K562 (cell line): ENCODE results near the gene ROR2. TPM values are rescaled to one million over a fixed set of nuclear protein-coding genes. Genes with fewer than 3 reads are reported as not detected.

ENCODE experiments used
- ATAC-seq: fragments of 200-7000 bp; cut with Tn5 transposase; 3 replicates; pipeline ENCODE4 v1.9.1; 2020; ENCODE audit warnings: moderate library complexity
- BruUV-seq: library from RNA; stranded (reverse); fragments of 400-500 nt; replicated peaks from 2 replicates; lab custom pipeline; 2021; lab: Mats Ljungman, UMichigan
- CTCF ChIA-PET: fragments of 300-600 bp; formaldehyde crosslinking; extraction: SDS; loops from one replicate; lab custom pipeline; 2021; ENCODE audit warnings: low intra/inter-chr PET ratio; lab: Yijun Ruan, JAX
- POLR2A ChIA-PET: fragments of 300-600, 350-650 bp; sonication (Branson Sonifier 250); formaldehyde crosslinking; extraction: SDS; loops from one replicate; lab custom pipeline; 2021; ENCODE audit warnings: antibody characterized with exemption, inconsistent platforms; lab: Yijun Ruan, JAX
- DNase-seq, 4 experiments: peaks; one replicate each; pipeline versions ENCODE4 v3.0.0 to v3.0.0-alpha.2; 2011 to 2018; ENCODE audit warnings: low spot score in 3 of 4, mixed read lengths in 3 of 4; ENCODE audit errors: extremely low read depth in 1 of 4
- FAIRE-seq: peaks from 2 replicates; lab custom pipeline; 2011; peaks lifted over from hg19 to GRCh38; lab: Jason Lieb, UNC
- H2AFZ ChIP-seq: 2 replicates; pipeline ENCODE4 v1.6.0; 2011; ENCODE audit warnings: low read depth, low read length, control low read depth, inconsistent platforms
- H3K27ac ChIP-seq: fragments of 200-600 bp; 3 replicates; pipeline ENCODE4 v1.8.0; 2011; ENCODE audit warnings: low read depth, mild to moderate bottlenecking, control low read depth, inconsistent platforms, low read length, moderate library complexity, mixed read lengths; ENCODE audit errors: extremely low read depth
- H3K27me3 ChIP-seq, 2 experiments: fragments of 300-600 bp in 1 of 2; 2 replicates in 1 of 2; 3 replicates in 1 of 2; pipeline versions ENCODE4 v1.6.0 to v1.8.0; 2011; ENCODE audit warnings: inconsistent platforms in 2 of 2, low read length in 2 of 2, mild to moderate bottlenecking in 1 of 2, mixed read lengths in 1 of 2, moderate library complexity in 1 of 2; ENCODE audit not compliant: control insufficient read depth in 2 of 2, insufficient read depth in 2 of 2
- H3K36me3 ChIP-seq: fragments of 300-600 bp; 3 replicates; pipeline ENCODE4 v1.8.0; 2011; ENCODE audit warnings: mild to moderate bottlenecking, low read length, inconsistent platforms; ENCODE audit not compliant: control insufficient read depth, insufficient read depth
- H3K4me1 ChIP-seq, 2 experiments: fragments of 200-600 bp in 1 of 2; replicated peaks in 1 of 2; 2 replicates in 1 of 2; 3 replicates in 1 of 2; pipeline versions ENCODE4 v1.5.1 to v1.8.0; 2011; ENCODE audit warnings: inconsistent platforms in 2 of 2, low read length in 2 of 2, mild to moderate bottlenecking in 1 of 2, mixed read lengths in 1 of 2, moderate library complexity in 1 of 2; ENCODE audit not compliant: control insufficient read depth in 2 of 2, insufficient read depth in 2 of 2
- H3K4me2 ChIP-seq: 2 replicates; pipeline ENCODE4 v1.6.1; 2011; ENCODE audit warnings: low read length, control low read depth, inconsistent platforms, mixed read lengths; ENCODE audit not compliant: insufficient read depth
- H3K4me3 ChIP-seq: fragments of 200-600 bp; sonication (generic), shearing (Covaris generic); 2 replicates; pipeline ENCODE4 v1.5.1; 2016; ENCODE audit warnings: control low read depth, inconsistent platforms
- H3K79me2 ChIP-seq: fragments of 200-600 bp; 3 replicates; pipeline ENCODE4 v1.8.0; 2011; ENCODE audit warnings: low read length, inconsistent platforms; ENCODE audit not compliant: control insufficient read depth, insufficient read depth
- H3K9ac ChIP-seq, 2 experiments: 2 replicates each; pipeline versions ENCODE4 v1.6.0 to v1.6.1; 2011; ENCODE audit warnings: low read depth in 2 of 2, low read length in 2 of 2, control low read depth in 1 of 2, inconsistent platforms in 1 of 2, mild to moderate bottlenecking in 1 of 2, mixed read lengths in 1 of 2; ENCODE audit not compliant: insufficient read depth in 1 of 2
- H3K9me1 ChIP-seq: one replicate; pipeline ENCODE4 v1.6.0; 2011; ENCODE audit warnings: inconsistent platforms, mild to moderate bottlenecking, low read length, moderate library complexity; ENCODE audit not compliant: control insufficient read depth, insufficient read depth
- H3K9me3 ChIP-seq: replicated peaks from 2 replicates; pipeline ENCODE4 v1.5.1; 2011; ENCODE audit warnings: low read depth, low read length, inconsistent platforms; ENCODE audit not compliant: control insufficient read depth, insufficient read depth
- H4K20me1 ChIP-seq: replicated peaks from 2 replicates; pipeline ENCODE4 v1.6.1; 2011; ENCODE audit warnings: low read length, inconsistent platforms, mixed read lengths; ENCODE audit not compliant: control insufficient read depth, insufficient read depth
- ATF1 ChIP-seq, 2 experiments: fragments of 450-650 bp in 1 of 2; IDR thresholded peaks; 2 replicates each; pipeline ENCODE4 v1.6.1; 2016; ENCODE audit warnings: missing compliant biosample characterization in 1 of 2, missing genetic modification characterization in 1 of 2
- BCOR ChIP-seq: fragments of 450-650 bp; IDR thresholded peaks from 2 replicates; pipeline ENCODE4 v1.6.1; 2016
- ETV1 ChIP-seq: fragments of 450-650 bp; conservative IDR thresholded peaks from 2 replicates; pipeline ENCODE4 v1.6.1; 2016; ENCODE audit warnings: missing genetic modification characterization, control low read depth, low read depth, missing compliant biosample characterization
- GABPA ChIP-seq: fragments of 200-800 bp; sonication (Bioruptor generic); conservative IDR thresholded peaks from 2 replicates; pipeline ENCODE4 v1.6.1; 2016; ENCODE audit warnings: low read depth, missing genetic modification characterization, missing compliant biosample characterization
- KAT8 ChIP-seq: fragments of 450-650 bp; IDR thresholded peaks from 2 replicates; pipeline ENCODE4 v1.6.1; 2016; ENCODE audit warnings: low read depth, mild to moderate bottlenecking
- KLF16 ChIP-seq: IDR thresholded peaks from 2 replicates; pipeline ENCODE4 v1.6.1; 2016; ENCODE audit warnings: antibody characterized with exemption
- MIER1 ChIP-seq: fragments of 450-650 bp; IDR thresholded peaks from 2 replicates; pipeline ENCODE4 v1.6.1; 2016; ENCODE audit warnings: antibody characterized with exemption, mild to moderate bottlenecking, low read depth
- STAT5A ChIP-seq: IDR thresholded peaks from 2 replicates; pipeline ENCODE4 v1.6.1; 2012; ENCODE audit warnings: low read length, inconsistent platforms, borderline replicate concordance
- ZNF24 ChIP-seq: fragments of 450-650 bp; IDR thresholded peaks from 2 replicates; pipeline ENCODE4 v1.6.1; 2016
- ZNF699 ChIP-seq: fragments of 250-450 bp; sonication (Bioruptor Pico); IDR thresholded peaks from 2 replicates; pipeline ENCODE4 v1.8.0; 2021; ENCODE audit warnings: mild to moderate bottlenecking, moderate library complexity; ENCODE audit not compliant: insufficient replicate concordance
- ZNF707 ChIP-seq: fragments of 250-450 bp; sonication (Bioruptor Pico); conservative IDR thresholded peaks from 2 replicates; pipeline ENCODE4 v1.8.0; 2022; ENCODE audit warnings: inconsistent platforms, mild to moderate bottlenecking, moderate library complexity
- WGBS: fragments of 100-300 bp; shearing (Covaris generic); methylation state at CpG from one replicate; pipeline ENCODE4 v1.1.6; 2016; ENCODE audit warnings: low coverage, mixed read lengths; ENCODE audit not compliant: insufficient coverage; ENCODE audit errors: missing lambda C conversion rate; 5-methylcytosine and 5-hydroxymethylcytosine counted together
- in situ Hi-C: fragments of 300-500 bp; cut with MboI; formaldehyde crosslinking; loops from 4 replicates; pipeline ENCODE4 v1.15.0; 2018; ENCODE audit warnings: inconsistent platforms, mixed read lengths
- intact Hi-C: fragments of 100-400 bp; cut with micrococcal nuclease; formaldehyde crosslinking; loops from 2 replicates; pipeline ENCODE4 v1.14.2; 2022
- polyA plus RNA-seq, 8 experiments: library from polyadenylated mRNA; depleted of rRNA in 4 of 8; stranded (reverse) in 5 of 8; unstranded in 3 of 8; fragments of >200 nt; fragmentation: Nextera tagmentation in 2 of 8; fragmentation: Illumina TruSeq in 1 of 8; extraction: Ambion mirVana in 2 of 8; extraction: Trizol in 1 of 8; gene quantifications; 2 replicates each; pipeline versions ENCODE4 v1.2.1 to v1.2.3, GENCODE V29; 2011 to 2014; ENCODE audit warnings: inconsistent platforms in 1 of 8, missing spikeins in 1 of 8
- total RNA-seq, 7 experiments: library from RNA; depleted of rRNA in 6 of 7; stranded (reverse); fragments of >200 nt in 6 of 7; fragmentation: Illumina TruSeq in 2 of 7; extraction: Trizol in 2 of 7; gene quantifications; 2 replicates each; pipeline versions ENCODE4 v1.2.1 to v1.2.3, GENCODE V29; 2011 to 2021; ENCODE audit warnings: low replicate concordance in 1 of 7
- TF ChIP-seq, protein P1 (sequence below): sonication (generic); formaldehyde crosslinking; IDR thresholded peaks from 2 replicates; pipeline ENCODE4 v1.8.0; 2022; ENCODE audit warnings: missing genetic modification reagents, mild to moderate bottlenecking, borderline replicate concordance
- TF ChIP-seq, protein P2 (sequence below): fragments of 250-450 bp; sonication (Bioruptor Pico); IDR thresholded peaks from 2 replicates; pipeline ENCODE4 v1.5.0; 2021
- TF ChIP-seq, protein P3 (sequence below): sonication (generic); IDR thresholded peaks from 2 replicates; pipeline ENCODE4 v1.6.1; 2016
- TF ChIP-seq, protein P4 (sequence below): fragments of 250-450 bp; sonication (Bioruptor Pico); IDR thresholded peaks from 2 replicates; pipeline ENCODE4 v1.8.0; 2021; ENCODE audit warnings: moderate library complexity, mild to moderate bottlenecking, inconsistent platforms

The ROR2 gene
- total and polyA plus RNA-seq, 9 of the 15 experiments (the other 6 are each of a cell fraction or from before 2014, with no cell fraction given) = 5.6 to 33.8 (median 15.3) TPM

DNA sequence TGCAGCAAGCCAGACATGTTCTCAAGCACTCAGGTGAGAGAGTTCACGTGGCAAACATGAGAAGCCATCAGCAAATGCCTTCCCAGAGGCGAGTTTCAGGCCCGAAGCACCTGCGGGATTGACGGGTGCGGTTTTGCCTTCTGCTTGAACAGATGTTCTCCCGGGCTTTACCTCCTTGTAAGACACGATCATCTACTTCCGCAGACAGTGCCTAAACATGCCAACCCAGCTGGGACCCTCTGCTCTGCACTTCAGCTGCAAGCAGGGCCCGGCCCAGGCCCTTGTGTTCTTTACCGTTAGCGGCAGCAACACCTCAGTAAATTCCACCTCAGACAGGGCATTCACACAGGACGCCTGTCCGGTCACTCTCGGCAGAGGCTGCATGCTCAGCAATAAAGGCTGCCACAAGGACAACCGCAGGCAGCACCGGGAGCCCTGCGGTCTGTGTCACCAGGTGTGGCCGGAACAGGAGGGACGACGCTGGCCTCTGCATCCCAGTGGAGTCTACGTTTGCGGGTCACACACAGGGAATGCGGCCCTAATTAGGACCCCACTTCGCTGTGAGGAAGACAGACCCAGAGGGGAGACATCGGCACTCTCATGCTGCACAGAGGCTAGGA lies 139.6 kb downstream of the ROR2 start:
- no peaks in the 10 kb centered on the region for H3K27me3 ChIP-seq
- peaks cover 5 to 15% of the 10 kb centered on the region in 2 experiments; a peak in 1 of 5 replicates for H3K4me1 ChIP-seq
- no peaks in the 10 kb centered on the region; the same call in none of the 2 replicates for H4K20me1 ChIP-seq
- ATAC-seq (no peak), DNase-seq (no peak), FAIRE-seq (no peak)
- H3K9ac ChIP-seq = no peak overlapping the region
- no peak overlapping the region for H3K4me3 ChIP-seq
- H2AFZ ChIP-seq = no peak overlapping the region
- WGBS = 87% methylated on average over 24 of the region's 26 CpGs
- H3K9me1 ChIP-seq = peaks cover 10% of the 10 kb centered on the region
- peaks cover 7% of the 10 kb centered on the region; the same call in 2 of the 3 replicates for H3K36me3 ChIP-seq
- peaks cover 48% of the 10 kb centered on the region for H3K79me2 ChIP-seq
- ChIA-PET CTCF (no interaction called here), POLR2A (interaction anchor here (0.7 to 1.2 kb wide), 2 partner anchors 138 to 193 kb away, joined by 3 read pairs; no protein-coding TSS in a partner anchor)
- intact Hi-C loops = no loop called here
- H3K4me2 ChIP-seq = no peak overlapping the region
- in situ Hi-C loops = no loop called here
- H3K27ac ChIP-seq = no peak overlapping the region
- H3K9me3 ChIP-seq = no peaks in the 10 kb centered on the region
- no TSS peak for BruUV-seq
- TF ChIP-seq ZNF699 (CRISPR knock-in tag) (no peak), KAT8 (no peak), ZNF707 (CRISPR knock-in tag) (no peak), ETV1 (tag) (no peak), KLF16 (no peak), ATF1 (CRISPR knock-in tag; IDR thresholded peaks at IDR 0.05) (no peak), ATF1 (tag; IDR thresholded peaks at IDR 0.05) (no peak), STAT5A (no peak), MIER1 (no peak), GABPA (tag) (no peak), ZNF24 (no peak), BCOR (no peak)
- TF ChIP-seq, protein P1, sequence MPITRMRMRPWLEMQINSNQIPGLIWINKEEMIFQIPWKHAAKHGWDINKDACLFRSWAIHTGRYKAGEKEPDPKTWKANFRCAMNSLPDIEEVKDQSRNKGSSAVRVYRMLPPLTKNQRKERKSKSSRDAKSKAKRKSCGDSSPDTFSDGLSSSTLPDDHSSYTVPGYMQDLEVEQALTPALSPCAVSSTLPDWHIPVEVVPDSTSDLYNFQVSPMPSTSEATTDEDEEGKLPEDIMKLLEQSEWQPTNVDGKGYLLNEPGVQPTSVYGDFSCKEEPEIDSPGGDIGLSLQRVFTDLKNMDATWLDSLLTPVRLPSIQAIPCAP = no peak
- TF ChIP-seq, protein P2, sequence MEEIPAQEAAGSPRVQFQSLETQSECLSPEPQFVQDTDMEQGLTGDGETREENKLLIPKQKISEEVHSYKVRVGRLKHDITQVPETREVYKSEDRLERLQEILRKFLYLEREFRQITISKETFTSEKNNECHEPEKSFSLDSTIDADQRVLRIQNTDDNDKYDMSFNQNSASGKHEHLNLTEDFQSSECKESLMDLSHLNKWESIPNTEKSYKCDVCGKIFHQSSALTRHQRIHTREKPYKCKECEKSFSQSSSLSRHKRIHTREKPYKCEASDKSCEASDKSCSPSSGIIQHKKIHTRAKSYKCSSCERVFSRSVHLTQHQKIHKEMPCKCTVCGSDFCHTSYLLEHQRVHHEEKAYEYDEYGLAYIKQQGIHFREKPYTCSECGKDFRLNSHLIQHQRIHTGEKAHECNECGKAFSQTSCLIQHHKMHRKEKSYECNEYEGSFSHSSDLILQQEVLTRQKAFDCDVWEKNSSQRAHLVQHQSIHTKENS (CRISPR knock-in tag) = no peak
- TF ChIP-seq, protein P3, sequence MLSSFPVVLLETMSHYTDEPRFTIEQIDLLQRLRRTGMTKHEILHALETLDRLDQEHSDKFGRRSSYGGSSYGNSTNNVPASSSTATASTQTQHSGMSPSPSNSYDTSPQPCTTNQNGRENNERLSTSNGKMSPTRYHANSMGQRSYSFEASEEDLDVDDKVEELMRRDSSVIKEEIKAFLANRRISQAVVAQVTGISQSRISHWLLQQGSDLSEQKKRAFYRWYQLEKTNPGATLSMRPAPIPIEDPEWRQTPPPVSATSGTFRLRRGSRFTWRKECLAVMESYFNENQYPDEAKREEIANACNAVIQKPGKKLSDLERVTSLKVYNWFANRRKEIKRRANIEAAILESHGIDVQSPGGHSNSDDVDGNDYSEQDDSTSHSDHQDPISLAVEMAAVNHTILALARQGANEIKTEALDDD = no peak
- TF ChIP-seq, protein P4, sequence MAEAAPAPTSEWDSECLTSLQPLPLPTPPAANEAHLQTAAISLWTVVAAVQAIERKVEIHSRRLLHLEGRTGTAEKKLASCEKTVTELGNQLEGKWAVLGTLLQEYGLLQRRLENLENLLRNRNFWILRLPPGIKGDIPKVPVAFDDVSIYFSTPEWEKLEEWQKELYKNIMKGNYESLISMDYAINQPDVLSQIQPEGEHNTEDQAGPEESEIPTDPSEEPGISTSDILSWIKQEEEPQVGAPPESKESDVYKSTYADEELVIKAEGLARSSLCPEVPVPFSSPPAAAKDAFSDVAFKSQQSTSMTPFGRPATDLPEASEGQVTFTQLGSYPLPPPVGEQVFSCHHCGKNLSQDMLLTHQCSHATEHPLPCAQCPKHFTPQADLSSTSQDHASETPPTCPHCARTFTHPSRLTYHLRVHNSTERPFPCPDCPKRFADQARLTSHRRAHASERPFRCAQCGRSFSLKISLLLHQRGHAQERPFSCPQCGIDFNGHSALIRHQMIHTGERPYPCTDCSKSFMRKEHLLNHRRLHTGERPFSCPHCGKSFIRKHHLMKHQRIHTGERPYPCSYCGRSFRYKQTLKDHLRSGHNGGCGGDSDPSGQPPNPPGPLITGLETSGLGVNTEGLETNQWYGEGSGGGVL (CRISPR knock-in tag) = no peak
